Spleen (tissue), 11 donors: ENCODE results near the gene CAMTA1. TPM values are rescaled to one million over a fixed set of nuclear protein-coding genes. Genes with fewer than 3 reads are reported as not detected.

ENCODE experiments used
- DNase-seq: peaks from one replicate; pipeline ENCODE4 v3.0.0-alpha.2; 2020
- H3K27ac ChIP-seq, 8 donors: fragments of 200-600 bp; sonication (generic) in 7 of 8; 1 replicate in 4 of 8; 2 replicates in 4 of 8; pipeline versions ENCODE4 v1.5.0 to v1.8.0; 2016 to 2021; ENCODE audit warnings: inconsistent platforms in 4 of 8, mild to moderate bottlenecking in 4 of 8, moderate library complexity in 1 of 8
- H3K27me3 ChIP-seq, 7 donors: fragments of 200-600 bp; sonication (generic) in 6 of 7; replicated peaks in 1 of 7; 1 replicate in 4 of 7; 2 replicates in 3 of 7; pipeline versions ENCODE4 v1.5.0 to v1.8.0; 2016 to 2021; ENCODE audit warnings: inconsistent platforms in 3 of 7, mild to moderate bottlenecking in 1 of 7
- H3K36me3 ChIP-seq, 6 donors: fragments of 200-600 bp; sonication (generic) in 5 of 6; 1 replicate in 4 of 6; 2 replicates in 2 of 6; pipeline versions ENCODE4 v1.5.0 to v1.8.0; 2016 to 2021; ENCODE audit warnings: inconsistent platforms in 2 of 6
- H3K4me1 ChIP-seq, 6 donors: fragments of 200-600 bp; sonication (generic) in 5 of 6; 1 replicate in 3 of 6; 2 replicates in 3 of 6; pipeline versions ENCODE4 v1.5.0 to v1.8.0; 2016 to 2021; ENCODE audit warnings: inconsistent platforms in 3 of 6
- H3K4me3 ChIP-seq, 8 donors: fragments of 200-600 bp; sonication (generic) in 7 of 8; 1 replicate in 4 of 8; 2 replicates in 4 of 8; pipeline versions ENCODE4 v1.5.0 to v1.8.0; 2016 to 2021; ENCODE audit warnings: inconsistent platforms in 4 of 8, mild to moderate bottlenecking in 4 of 8, moderate library complexity in 2 of 8
- H3K9me3 ChIP-seq, 8 donors: fragments of 200-600 bp; sonication (generic) in 7 of 8; 1 replicate in 4 of 8; 2 replicates in 4 of 8; pipeline versions ENCODE4 v1.5.0 to v1.8.0; 2016 to 2021; ENCODE audit warnings: inconsistent platforms in 4 of 8
- POLR2A ChIP-seq, 3 donors: fragments of 450-650 bp; IDR thresholded peaks; one replicate each; pipeline ENCODE4 v1.5.1; 2017; ENCODE audit warnings: antibody characterized with exemption in 3 of 3, mild to moderate bottlenecking in 1 of 3
- POLR2AphosphoS5 ChIP-seq, 3 donors: sonication (generic); formaldehyde crosslinking; IDR thresholded peaks; one replicate each; pipeline ENCODE4 v1.5.1; 2017; ENCODE audit warnings: antibody characterized with exemption in 3 of 3
- WGBS, 5 donors: extraction: QIAGEN DNeasy Blood & Tissue Kit in 3 of 5; methylation state at CpG; one replicate each; pipeline versions ENCODE4 v1.1.5 to v1.1.7; 2013 to 2018; 5-methylcytosine and 5-hydroxymethylcytosine counted together
- intact Hi-C: fragments of 100-400 bp; cut with DNase I; formaldehyde crosslinking; loops from one replicate; pipeline ENCODE4 v1.15.0; 2023; ENCODE audit warnings: low total_unique reads
- polyA plus RNA-seq, 3 donors: library from polyadenylated mRNA; stranded (reverse); fragments of 200-250 nt; gene quantifications; one replicate each; pipeline ENCODE4 v1.2.1, GENCODE V29; 2013
- total RNA-seq, 7 donors: library from RNA; depleted of rRNA in 3 of 7; stranded (reverse); fragments of >200 nt in 3 of 7; fragmentation: NEBNext Ultra II Directional in 4 of 7; extraction: Animal tissue kit (Norgen Biotek cat#: 25700) in 4 of 7; gene quantifications; one replicate each; pipeline versions ENCODE4 v1.1.0 to v1.2.1, GENCODE V29; 2016 to 2021
- TF ChIP-seq, protein P1 (sequence below), 11 experiments: fragments of 200-600 bp in 7 of 11; fragments of 450-650 bp in 4 of 11; sonication (generic) in 4 of 11; IDR thresholded peaks in 8 of 11; conservative IDR thresholded peaks in 3 of 11; 1 replicate in 7 of 11; 2 replicates in 4 of 11; pipeline versions ENCODE4 v1.4.0 to v1.8.0; 2016 to 2021; ENCODE audit warnings: antibody characterized with exemption in 11 of 11, inconsistent platforms in 4 of 11, mild to moderate bottlenecking in 1 of 11
- donor health status: healthy with polysubstance abuse.
- donor health status: DM: no; HTN: no; CAD: no; lungs with moderate emphysema.
- donor health status: DM: no; HTN: no; CAD: no.
- donor health status: Bipolar disorder and iron deficiency.
- donor health status: healthy.
- donor health status: DM: no; HTN: no; CAD: no.
- donor health status: DM: yes; HTN: yes; CAD: no.

The CAMTA1 gene
- total and polyA plus RNA-seq, 10 donors = 53.0 to 106 (median 77.3) TPM

GRCh38 chr1:7624791-7625355, 839.6 kb downstream of the CAMTA1 start:
- Histone ChIP-seq H3K4me3 (no peak overlapping the region), H3K9me3 (no peaks in the 10 kb centered on the region), H3K4me1 (no peaks in the 10 kb centered on the region), H3K36me3 (no peaks in the 10 kb centered on the region), H3K27ac (no peak overlapping the region), H3K27me3 (peaks cover 0 to 66% (median 0%) of the 10 kb centered on the region in 7 donors)
- intact Hi-C loops = no loop called here
- DNase-seq = peak; percentile 27
- 63 to 87% (median 80%) methylated on average over 7 of the region's 7 CpGs for WGBS, 5 donors
- TF ChIP-seq POLR2A (IDR thresholded peaks at IDR 0.05) = no peak
- TF ChIP-seq POLR2AphosphoS5 (IDR thresholded peaks at IDR 0.05) = no peak
- TF ChIP-seq, protein P1, sequence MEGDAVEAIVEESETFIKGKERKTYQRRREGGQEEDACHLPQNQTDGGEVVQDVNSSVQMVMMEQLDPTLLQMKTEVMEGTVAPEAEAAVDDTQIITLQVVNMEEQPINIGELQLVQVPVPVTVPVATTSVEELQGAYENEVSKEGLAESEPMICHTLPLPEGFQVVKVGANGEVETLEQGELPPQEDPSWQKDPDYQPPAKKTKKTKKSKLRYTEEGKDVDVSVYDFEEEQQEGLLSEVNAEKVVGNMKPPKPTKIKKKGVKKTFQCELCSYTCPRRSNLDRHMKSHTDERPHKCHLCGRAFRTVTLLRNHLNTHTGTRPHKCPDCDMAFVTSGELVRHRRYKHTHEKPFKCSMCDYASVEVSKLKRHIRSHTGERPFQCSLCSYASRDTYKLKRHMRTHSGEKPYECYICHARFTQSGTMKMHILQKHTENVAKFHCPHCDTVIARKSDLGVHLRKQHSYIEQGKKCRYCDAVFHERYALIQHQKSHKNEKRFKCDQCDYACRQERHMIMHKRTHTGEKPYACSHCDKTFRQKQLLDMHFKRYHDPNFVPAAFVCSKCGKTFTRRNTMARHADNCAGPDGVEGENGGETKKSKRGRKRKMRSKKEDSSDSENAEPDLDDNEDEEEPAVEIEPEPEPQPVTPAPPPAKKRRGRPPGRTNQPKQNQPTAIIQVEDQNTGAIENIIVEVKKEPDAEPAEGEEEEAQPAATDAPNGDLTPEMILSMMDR (IDR thresholded peaks at IDR 0.05 in 8 of 11, conservative IDR thresholded peaks at IDR 0.05 in 3 of 11) = no peak

GRCh38 chr1:7625401-7625800, 840.1 kb downstream of the CAMTA1 start:
- H3K27me3 ChIP-seq = peaks cover 0 to 68% (median 0%) of the 10 kb centered on the region in 7 donors
- no peaks in the 10 kb centered on the region for H3K4me1 ChIP-seq
- H3K9me3 ChIP-seq = no peaks in the 10 kb centered on the region
- intact Hi-C loops = no loop called here
- no peak overlapping the region for H3K4me3 ChIP-seq
- TF ChIP-seq POLR2AphosphoS5 (IDR thresholded peaks at IDR 0.05) (no peak), POLR2A (IDR thresholded peaks at IDR 0.05) (no peak)
- TF ChIP-seq, protein P1 (IDR thresholded peaks at IDR 0.05 in 8 of 11, conservative IDR thresholded peaks at IDR 0.05 in 3 of 11) = no peak
- no peaks in the 10 kb centered on the region for H3K36me3 ChIP-seq
- peak; percentile 47 for DNase-seq
- H3K27ac ChIP-seq = no peak overlapping the region
- 76 to 92% (median 85%) methylated on average over 10 to 12 of the region's 12 CpGs for WGBS, 5 donors

DNA sequence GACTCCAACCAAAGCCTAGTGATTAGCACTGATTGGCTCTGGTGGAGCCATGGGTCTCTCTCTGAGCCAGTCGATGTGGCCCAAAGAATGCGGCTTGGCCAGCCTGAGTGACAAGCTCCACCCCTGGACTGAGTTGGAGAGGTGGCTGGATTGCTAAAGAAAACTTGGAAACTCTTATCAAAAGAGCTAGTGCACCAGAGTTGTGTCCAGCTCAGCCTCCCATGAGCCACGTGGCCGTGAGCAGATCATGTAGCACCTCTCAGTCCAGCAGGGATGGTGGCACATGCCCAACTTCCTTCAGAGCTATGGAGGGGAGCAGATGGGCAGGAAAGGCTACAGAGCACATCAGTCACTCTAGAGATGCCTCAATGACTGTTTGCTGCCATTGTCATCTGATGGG, 843.0 kb downstream of the CAMTA1 start:
- H3K4me1 ChIP-seq = no peaks in the 10 kb centered on the region
- 57 to 80% (median 74%) methylated on average over 4 of the region's 4 CpGs for WGBS, 5 donors
- H3K36me3 ChIP-seq = no peaks in the 10 kb centered on the region
- no peak for DNase-seq
- H3K27ac ChIP-seq = no peak overlapping the region
- TF ChIP-seq POLR2A (IDR thresholded peaks at IDR 0.05) = no peak
- no peak for TF ChIP-seq POLR2AphosphoS5 (IDR thresholded peaks at IDR 0.05)
- TF ChIP-seq, protein P1 (IDR thresholded peaks at IDR 0.05 in 8 of 11, conservative IDR thresholded peaks at IDR 0.05 in 3 of 11) = no peak
- intact Hi-C loops = no loop called here
- H3K9me3 ChIP-seq = no peaks in the 10 kb centered on the region
- H3K4me3 ChIP-seq = no peak overlapping the region
- H3K27me3 ChIP-seq = peaks cover 0 to 74% (median 0%) of the 10 kb centered on the region in 7 donors

GRCh38 chr1:7629011-7629410, 843.8 kb downstream of the CAMTA1 start:
- DNase-seq = no peak
- WGBS, 5 donors = 82 to 90% (median 86%) methylated on average over 8 of the region's 8 CpGs
- Histone ChIP-seq H3K27ac (no peak overlapping the region), H3K27me3 (peaks cover 0 to 81% (median 0%) of the 10 kb centered on the region in 7 donors), H3K9me3 (no peaks in the 10 kb centered on the region), H3K4me3 (no peak overlapping the region), H3K4me1 (no peaks in the 10 kb centered on the region), H3K36me3 (no peaks in the 10 kb centered on the region)
- intact Hi-C loops = no loop called here
- TF ChIP-seq, protein P1 (IDR thresholded peaks at IDR 0.05 in 8 of 11, conservative IDR thresholded peaks at IDR 0.05 in 3 of 11) = no peak
- TF ChIP-seq POLR2A (IDR thresholded peaks at IDR 0.05) (no peak), POLR2AphosphoS5 (IDR thresholded peaks at IDR 0.05) (no peak)
